ENCODE results near the gene KIRREL1. TPM values are rescaled to one million over a fixed set of nuclear protein-coding genes. Genes with fewer than 3 reads are reported as not detected.

The KIRREL1 gene
- total and polyA plus RNA-seq, 2 experiments from 2014 or later, result 8.2 to 33.2 TPM

DNA sequence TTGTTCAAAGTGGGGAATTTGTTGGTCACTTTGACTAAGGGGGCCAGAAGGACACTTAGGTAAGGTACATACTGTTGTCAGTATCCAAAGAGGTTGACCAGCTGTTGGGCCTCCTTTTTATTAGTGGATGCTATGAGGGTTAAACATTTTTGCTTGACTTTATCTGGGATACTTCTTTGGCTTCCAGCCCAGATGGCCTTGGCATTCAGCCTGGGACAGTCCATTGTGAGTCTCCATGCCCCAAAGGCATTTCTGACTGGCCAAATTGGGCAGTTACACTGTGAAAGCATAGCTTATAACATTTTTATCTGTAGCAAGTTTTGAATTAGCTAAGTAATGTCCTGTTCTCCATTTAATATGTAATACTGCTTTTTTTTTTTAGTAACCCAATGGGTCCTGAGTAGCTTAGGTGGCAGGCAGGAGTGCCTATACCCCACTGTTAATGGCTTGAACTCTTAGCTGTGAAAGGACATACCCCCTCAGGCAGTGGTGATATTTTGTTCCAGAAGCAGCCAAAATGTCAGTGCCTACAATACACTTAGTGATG, 151.8 kb downstream of the KIRREL1 start:
- H3K4me3 ChIP-seq, result no peak overlapping the region
- peak in 1 of 2 donors; percentile 93 for DNase-seq (ENCODE audit: low read depth in 1 of 2, low spot score in 1 of 2)

DNA sequence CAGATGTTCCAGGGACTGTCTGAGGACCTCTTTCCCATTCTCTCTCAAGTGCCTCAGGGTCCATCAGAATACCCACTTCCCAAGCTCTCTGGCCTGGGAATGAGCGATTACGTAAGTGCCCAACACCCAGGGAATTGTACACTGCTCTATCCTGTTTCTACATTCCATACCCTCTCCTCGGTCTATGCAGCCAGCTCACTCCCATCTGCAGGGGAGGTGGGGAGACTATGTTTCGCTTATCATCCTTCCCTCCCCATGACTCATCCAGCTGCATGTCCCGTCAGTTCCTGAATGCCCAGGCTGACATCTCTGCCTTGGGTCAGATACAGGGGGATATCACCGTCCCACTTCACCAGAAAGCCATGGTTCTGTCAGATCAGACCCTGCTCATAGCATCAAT, 152.7 kb downstream of the KIRREL1 start:
- no peaks in the 10 kb centered on the region for H3K36me3 ChIP-seq
- TF ChIP-seq, protein P1, sequence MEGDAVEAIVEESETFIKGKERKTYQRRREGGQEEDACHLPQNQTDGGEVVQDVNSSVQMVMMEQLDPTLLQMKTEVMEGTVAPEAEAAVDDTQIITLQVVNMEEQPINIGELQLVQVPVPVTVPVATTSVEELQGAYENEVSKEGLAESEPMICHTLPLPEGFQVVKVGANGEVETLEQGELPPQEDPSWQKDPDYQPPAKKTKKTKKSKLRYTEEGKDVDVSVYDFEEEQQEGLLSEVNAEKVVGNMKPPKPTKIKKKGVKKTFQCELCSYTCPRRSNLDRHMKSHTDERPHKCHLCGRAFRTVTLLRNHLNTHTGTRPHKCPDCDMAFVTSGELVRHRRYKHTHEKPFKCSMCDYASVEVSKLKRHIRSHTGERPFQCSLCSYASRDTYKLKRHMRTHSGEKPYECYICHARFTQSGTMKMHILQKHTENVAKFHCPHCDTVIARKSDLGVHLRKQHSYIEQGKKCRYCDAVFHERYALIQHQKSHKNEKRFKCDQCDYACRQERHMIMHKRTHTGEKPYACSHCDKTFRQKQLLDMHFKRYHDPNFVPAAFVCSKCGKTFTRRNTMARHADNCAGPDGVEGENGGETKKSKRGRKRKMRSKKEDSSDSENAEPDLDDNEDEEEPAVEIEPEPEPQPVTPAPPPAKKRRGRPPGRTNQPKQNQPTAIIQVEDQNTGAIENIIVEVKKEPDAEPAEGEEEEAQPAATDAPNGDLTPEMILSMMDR (IDR thresholded peaks at IDR 0.05; ENCODE audit: low read depth, low read length), result no peak
- no peak overlapping the region for H3K27ac ChIP-seq
- DNase-seq (ENCODE audit: low read depth in 1 of 2, low spot score in 1 of 2), result peak in 1 of 2 donors; percentile 87
- no peaks in the 10 kb centered on the region for H3K4me1 ChIP-seq (ENCODE audit: low read depth)
- no peak overlapping the region for H3K4me3 ChIP-seq
- H3K27me3 ChIP-seq, result no peaks in the 10 kb centered on the region
- no peaks in the 10 kb centered on the region for H3K9me3 ChIP-seq (ENCODE audit: low read depth)

More for the DNA sequence above, 151.8 kb downstream of the KIRREL1 start:
- no peaks in the 10 kb centered on the region for H3K9me3 ChIP-seq (ENCODE audit: low read depth)
- no peak overlapping the region for H3K27ac ChIP-seq
- TF ChIP-seq, protein P1 (IDR thresholded peaks at IDR 0.05; ENCODE audit: low read depth, low read length), result no peak
- H3K4me1 ChIP-seq (ENCODE audit: low read depth), result peaks cover 3% of the 10 kb centered on the region
- H3K27me3 ChIP-seq, result no peaks in the 10 kb centered on the region
- H3K36me3 ChIP-seq, result no peaks in the 10 kb centered on the region

DNA sequence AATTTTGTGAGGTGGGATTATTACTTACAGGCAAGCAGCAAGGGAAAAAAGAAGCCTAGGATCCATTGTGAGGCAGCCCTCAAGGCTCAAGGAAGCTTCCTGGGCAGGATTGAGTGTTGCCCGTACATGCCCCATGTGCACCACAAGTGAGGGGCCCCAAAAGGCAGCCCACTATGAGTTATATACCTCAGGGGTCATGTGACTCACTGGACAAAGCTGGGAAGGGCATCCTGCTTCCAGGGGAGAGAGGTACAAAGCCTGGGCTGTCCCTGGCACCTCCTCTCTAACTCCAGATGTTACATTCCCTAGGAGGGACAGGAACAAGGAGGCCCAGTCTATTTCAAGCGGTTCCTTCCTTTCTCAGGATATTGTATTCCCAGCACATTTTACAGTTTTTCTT, 153.3 kb downstream of the KIRREL1 start:
- Histone ChIP-seq H3K9me3 (ENCODE audit: low read depth) (no peaks in the 10 kb centered on the region), H3K27me3 (peaks cover 3% of the 10 kb centered on the region), H3K4me3 (no peak overlapping the region), H3K4me1 (ENCODE audit: low read depth) (no peaks in the 10 kb centered on the region), H3K36me3 (no peaks in the 10 kb centered on the region), H3K27ac (no peak overlapping the region)
- TF ChIP-seq, protein P1 (IDR thresholded peaks at IDR 0.05; ENCODE audit: low read depth, low read length), result no peak
- no peak for DNase-seq (ENCODE audit: low read depth in 1 of 2, low spot score in 1 of 2)

DNA sequence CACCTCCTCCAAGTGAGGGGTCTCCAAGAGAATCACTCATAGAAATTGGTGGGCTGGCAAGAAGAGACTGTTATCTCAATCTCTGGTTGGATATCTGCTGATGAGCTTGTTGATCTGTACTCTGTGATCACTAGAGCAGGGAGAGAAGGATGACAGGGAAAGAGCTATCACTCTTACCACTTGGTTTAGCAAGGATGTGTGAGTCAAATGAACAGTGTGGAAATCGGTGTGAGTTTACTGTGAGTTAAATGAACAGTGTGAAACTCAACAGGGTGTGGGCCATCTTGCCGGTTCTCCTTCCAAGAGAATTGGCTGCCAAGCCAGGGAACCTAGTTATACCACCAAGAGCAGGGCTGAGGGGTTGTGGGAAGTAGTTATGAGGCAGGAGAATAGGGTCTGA, 154.0 kb downstream of the KIRREL1 start:
- no peaks in the 10 kb centered on the region for H3K9me3 ChIP-seq (ENCODE audit: low read depth)
- no peaks in the 10 kb centered on the region for H3K36me3 ChIP-seq
- H3K4me3 ChIP-seq, result no peak overlapping the region
- DNase-seq (ENCODE audit: low read depth in 1 of 2, low spot score in 1 of 2), result no peak
- no peak overlapping the region for H3K27ac ChIP-seq
- TF ChIP-seq, protein P1 (IDR thresholded peaks at IDR 0.05; ENCODE audit: low read depth, low read length), result no peak
- no peaks in the 10 kb centered on the region for H3K4me1 ChIP-seq (ENCODE audit: low read depth)
- peaks cover 3% of the 10 kb centered on the region for H3K27me3 ChIP-seq

DNA sequence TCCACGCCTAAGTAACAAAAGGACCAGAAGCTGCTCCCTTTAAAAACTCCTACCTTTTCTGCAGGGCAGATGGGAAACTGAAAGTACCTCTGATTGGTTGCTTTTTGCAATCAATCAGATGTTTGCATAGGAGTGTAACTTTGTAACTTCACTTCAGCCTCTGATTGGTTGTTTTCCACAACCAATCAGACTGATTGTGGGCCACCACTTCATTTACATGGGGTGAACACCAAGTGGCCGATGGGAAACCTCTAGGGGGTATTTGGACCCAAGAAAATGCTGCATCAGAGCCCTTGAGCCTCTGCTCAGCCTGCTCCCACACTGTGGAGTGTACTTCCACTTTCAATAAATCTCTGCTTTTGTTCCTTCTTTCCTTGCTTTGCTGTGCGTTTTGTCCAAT, 154.4 kb downstream of the KIRREL1 start:
- no peak for DNase-seq (ENCODE audit: low read depth in 1 of 2, low spot score in 1 of 2)
- Histone ChIP-seq H3K36me3 (no peaks in the 10 kb centered on the region), H3K4me3 (no peak overlapping the region), H3K4me1 (ENCODE audit: low read depth) (no peaks in the 10 kb centered on the region), H3K27me3 (peaks cover 3% of the 10 kb centered on the region), H3K9me3 (ENCODE audit: low read depth) (no peaks in the 10 kb centered on the region), H3K27ac (no peak overlapping the region)
- TF ChIP-seq, protein P1 (IDR thresholded peaks at IDR 0.05; ENCODE audit: low read depth, low read length), result no peak

Measured in cardiac muscle cell (in vitro differentiated cells and primary cell).